ENCODE data around the gene LRCH1. TPM values are rescaled to one million over a fixed set of nuclear protein-coding genes. Genes with fewer than 3 reads are reported as not detected.

The LRCH1 gene
- total RNA-seq, 4 donors from 2014 or later, result 5.2 to 30.7 (median 17.1) TPM

DNA sequence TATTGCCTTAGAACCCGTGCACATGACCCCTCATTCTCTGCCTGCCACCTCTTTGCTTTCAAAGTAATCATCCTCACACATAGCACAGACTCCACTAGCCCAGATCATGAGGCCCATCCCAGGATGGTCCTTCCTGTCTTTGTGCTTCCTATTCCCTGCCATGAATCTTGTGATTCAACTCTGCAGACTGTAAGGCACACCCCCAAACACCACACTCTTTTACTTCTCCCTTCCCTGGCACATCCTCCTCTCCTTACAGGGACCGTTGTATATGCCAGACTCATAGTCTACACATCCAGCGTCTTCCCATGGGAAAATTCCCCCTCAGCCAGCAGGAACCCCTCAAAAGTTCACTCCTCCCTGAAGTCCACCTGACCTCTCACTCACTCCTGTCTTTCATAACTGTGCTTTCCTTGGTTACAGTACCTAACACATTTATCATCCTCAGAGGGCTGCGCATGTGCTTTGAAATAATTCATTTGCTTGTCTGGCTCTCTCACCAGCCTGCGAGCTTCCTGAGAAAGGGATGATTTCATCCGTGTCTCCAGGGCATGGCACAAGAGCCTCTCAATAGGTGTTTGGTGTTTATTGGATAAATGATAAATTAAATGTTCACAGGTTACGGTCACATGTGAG, 26.8 kb upstream of the LRCH1 start:
- no peak for DNase-seq
- WGBS, 2 donors (ENCODE audit: low coverage in 1 of 2), result 74 to 76% methylated on average over 5 to 7 of the region's 7 CpGs
- intact Hi-C loops (cut with DNase I; ENCODE audit: low total_unique reads) (no loop called here), in situ Hi-C loops (cut with MboI; ENCODE audit: low pct_ligation_motif_present in 1 of 4, low pct_unique_long_range_greater_than_20kb in 1 of 4, low sequenced_read_pairs in 3 of 4) (no loop called here)
- no peaks in the 10 kb centered on the region for H3K36me3 ChIP-seq
- H3K27ac ChIP-seq, result no peak overlapping the region
- no peaks in the 10 kb centered on the region for H3K27me3 ChIP-seq
- no peaks in the 10 kb centered on the region for H3K9me3 ChIP-seq
- H3K4me3 ChIP-seq, result no peak overlapping the region
- peaks cover 0 to 10% (median 0%) of the 10 kb centered on the region in 4 donors for H3K4me1 ChIP-seq
- no peak for TF ChIP-seq EP300 (IDR thresholded peaks at IDR 0.05; ENCODE audit: low read depth)
- TF ChIP-seq POLR2AphosphoS5 (IDR thresholded peaks at IDR 0.05), result no peak
- TF ChIP-seq, protein P1, sequence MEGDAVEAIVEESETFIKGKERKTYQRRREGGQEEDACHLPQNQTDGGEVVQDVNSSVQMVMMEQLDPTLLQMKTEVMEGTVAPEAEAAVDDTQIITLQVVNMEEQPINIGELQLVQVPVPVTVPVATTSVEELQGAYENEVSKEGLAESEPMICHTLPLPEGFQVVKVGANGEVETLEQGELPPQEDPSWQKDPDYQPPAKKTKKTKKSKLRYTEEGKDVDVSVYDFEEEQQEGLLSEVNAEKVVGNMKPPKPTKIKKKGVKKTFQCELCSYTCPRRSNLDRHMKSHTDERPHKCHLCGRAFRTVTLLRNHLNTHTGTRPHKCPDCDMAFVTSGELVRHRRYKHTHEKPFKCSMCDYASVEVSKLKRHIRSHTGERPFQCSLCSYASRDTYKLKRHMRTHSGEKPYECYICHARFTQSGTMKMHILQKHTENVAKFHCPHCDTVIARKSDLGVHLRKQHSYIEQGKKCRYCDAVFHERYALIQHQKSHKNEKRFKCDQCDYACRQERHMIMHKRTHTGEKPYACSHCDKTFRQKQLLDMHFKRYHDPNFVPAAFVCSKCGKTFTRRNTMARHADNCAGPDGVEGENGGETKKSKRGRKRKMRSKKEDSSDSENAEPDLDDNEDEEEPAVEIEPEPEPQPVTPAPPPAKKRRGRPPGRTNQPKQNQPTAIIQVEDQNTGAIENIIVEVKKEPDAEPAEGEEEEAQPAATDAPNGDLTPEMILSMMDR (IDR thresholded peaks at IDR 0.05), result no peak
- TF ChIP-seq POLR2A (IDR thresholded peaks at IDR 0.05), result no peak

DNA sequence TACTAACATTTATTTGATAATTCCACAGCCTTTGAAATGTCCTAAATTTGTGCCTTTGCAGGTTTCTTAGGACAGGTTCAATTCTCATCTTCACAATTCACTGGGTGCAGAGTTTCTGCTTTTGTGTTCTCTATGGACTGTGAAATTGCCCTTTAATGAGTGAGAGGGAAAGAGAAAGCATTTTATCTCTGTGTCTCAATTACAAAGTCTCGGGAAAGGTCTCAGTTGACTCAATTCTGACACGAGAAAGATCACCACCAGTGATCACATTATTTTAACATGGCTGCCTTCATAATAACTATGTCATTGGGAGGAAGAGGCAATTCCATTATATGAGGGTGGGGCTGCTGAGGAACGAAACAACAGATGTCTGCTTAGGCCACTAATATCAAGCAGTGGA, 26.2 kb upstream of the LRCH1 start:
- H3K9me3 ChIP-seq, result no peaks in the 10 kb centered on the region
- no peak for DNase-seq
- no peaks in the 10 kb centered on the region for H3K36me3 ChIP-seq
- WGBS, 2 donors (ENCODE audit: low coverage in 1 of 2), result 52 to 63% methylated on average over 3 of the region's 3 CpGs
- TF ChIP-seq, protein P1 (IDR thresholded peaks at IDR 0.05), result no peak
- H3K27ac ChIP-seq, result no peak overlapping the region
- intact Hi-C loops (cut with DNase I; ENCODE audit: low total_unique reads), result no loop called here
- no peak overlapping the region for H3K4me3 ChIP-seq
- in situ Hi-C loops (cut with MboI; ENCODE audit: low pct_ligation_motif_present in 1 of 4, low pct_unique_long_range_greater_than_20kb in 1 of 4, low sequenced_read_pairs in 3 of 4), result no loop called here
- peaks cover 0 to 12% (median 1%) of the 10 kb centered on the region in 4 donors for H3K4me1 ChIP-seq
- no peaks in the 10 kb centered on the region for H3K27me3 ChIP-seq

DNA sequence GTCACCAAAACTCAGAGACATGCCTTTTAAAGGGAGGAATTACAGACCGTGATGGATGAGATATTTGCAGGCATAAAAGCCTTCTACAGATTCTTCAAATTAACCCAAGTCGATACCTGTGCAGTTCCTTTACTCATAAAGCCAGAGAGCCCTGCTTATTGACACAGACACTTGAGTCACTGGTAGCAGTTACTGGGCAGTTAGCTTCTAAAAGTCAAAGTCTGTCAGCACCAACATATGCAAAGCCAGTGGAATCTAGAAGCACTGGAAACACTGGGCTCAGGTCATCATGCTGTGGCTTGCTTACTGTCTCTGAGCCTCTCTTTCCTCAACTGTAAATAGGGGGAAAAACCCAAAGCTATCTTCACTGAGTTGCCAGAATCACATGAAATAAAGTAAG, 25.7 kb upstream of the LRCH1 start:
- H3K36me3 ChIP-seq, result no peaks in the 10 kb centered on the region
- WGBS, 2 donors (ENCODE audit: low coverage in 1 of 2), result 38 to 86% methylated on average over 2 of the region's 2 CpGs
- H3K9me3 ChIP-seq, result no peaks in the 10 kb centered on the region
- in situ Hi-C loops (cut with MboI; ENCODE audit: low pct_ligation_motif_present in 1 of 4, low pct_unique_long_range_greater_than_20kb in 1 of 4, low sequenced_read_pairs in 3 of 4), result no loop called here
- peaks cover 0 to 8% (median 1%) of the 10 kb centered on the region in 4 donors for H3K4me1 ChIP-seq
- no peak overlapping the region for H3K4me3 ChIP-seq
- DNase-seq, result no peak
- TF ChIP-seq POLR2AphosphoS5 (IDR thresholded peaks at IDR 0.05), result no peak
- TF ChIP-seq EP300 (IDR thresholded peaks at IDR 0.05; ENCODE audit: low read depth), result no peak
- TF ChIP-seq, protein P1 (IDR thresholded peaks at IDR 0.05), result no peak
- TF ChIP-seq POLR2A (IDR thresholded peaks at IDR 0.05), result no peak
- no peaks in the 10 kb centered on the region for H3K27me3 ChIP-seq
- H3K27ac ChIP-seq, result no peak overlapping the region
- intact Hi-C loops (cut with DNase I; ENCODE audit: low total_unique reads), result no loop called here

DNA sequence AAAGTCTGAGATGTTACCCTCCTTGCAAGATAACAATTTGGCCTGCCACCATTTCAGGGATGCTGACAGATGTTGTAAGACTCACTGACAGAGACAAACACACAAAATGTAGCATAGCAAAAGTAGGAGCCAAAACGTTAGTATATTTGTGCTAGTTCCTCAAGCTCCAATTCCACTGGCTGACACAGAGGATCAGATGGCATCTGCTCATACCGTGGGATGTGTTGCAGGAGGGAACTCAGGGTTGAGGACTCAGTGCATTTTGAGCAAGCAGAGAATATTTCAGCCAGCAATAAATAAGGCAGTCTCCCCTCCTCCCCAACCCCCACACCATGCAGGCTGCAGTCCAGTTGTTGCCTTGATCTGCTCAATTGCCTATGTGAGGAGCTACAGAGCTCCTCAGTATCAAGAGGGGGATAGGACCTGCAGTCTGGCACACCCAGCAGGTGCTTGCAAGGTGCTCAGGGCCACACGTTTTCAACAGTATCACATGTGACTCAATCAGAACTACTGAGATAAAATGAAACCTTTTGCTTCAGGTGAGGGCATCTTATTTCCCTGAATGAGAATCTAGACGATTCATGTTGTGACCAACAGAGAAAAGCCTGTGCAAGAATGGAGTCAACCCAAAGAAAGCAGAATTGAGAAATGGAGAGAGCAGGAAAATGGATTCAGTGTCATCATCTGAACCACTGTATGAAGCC, 23.6 kb upstream of the LRCH1 start:
- in situ Hi-C loops (cut with MboI; ENCODE audit: low pct_ligation_motif_present in 1 of 4, low pct_unique_long_range_greater_than_20kb in 1 of 4, low sequenced_read_pairs in 3 of 4), result no loop called here

More for the DNA sequence above, 23.6 kb upstream of the LRCH1 start:
- intact Hi-C loops (cut with DNase I; ENCODE audit: low total_unique reads), result no loop called here
- H3K9me3 ChIP-seq, result no peaks in the 10 kb centered on the region
- H3K36me3 ChIP-seq, result no peaks in the 10 kb centered on the region
- TF ChIP-seq, protein P1 (IDR thresholded peaks at IDR 0.05), result no peak
- no peak for TF ChIP-seq POLR2A (IDR thresholded peaks at IDR 0.05)
- no peak for TF ChIP-seq EP300 (IDR thresholded peaks at IDR 0.05; ENCODE audit: low read depth)
- TF ChIP-seq POLR2AphosphoS5 (IDR thresholded peaks at IDR 0.05), result no peak
- H3K4me3 ChIP-seq, result no peak overlapping the region
- peaks cover 0 to 6% (median 1%) of the 10 kb centered on the region in 4 donors for H3K4me1 ChIP-seq
- DNase-seq, result no peak
- H3K27me3 ChIP-seq, result no peaks in the 10 kb centered on the region
- 68% methylated on average over 4 of the region's 4 CpGs; no CpG with 5 or more reads in 1 of the 2 donors for WGBS, 2 donors (ENCODE audit: low coverage in 1 of 2)
- H3K27ac ChIP-seq, result no peak overlapping the region

Data from transverse colon (tissue), 4 donors.